Prostate gland (tissue), 2 donors: Measurements from ENCODE around the gene SYNE1.

ENCODE experiments used
- CTCF ChIP-seq, 4 experiments: fragments of 200-600 bp in 2 of 4; fragments of 450-650 bp in 2 of 4; sonication (generic) in 2 of 4; IDR thresholded peaks; 1 replicate in 3 of 4; 2 replicates in 1 of 4; pipeline ENCODE4 v1.5.1; 2016 to 2019; ENCODE audit warnings: antibody characterized with exemption in 4 of 4, mild to moderate bottlenecking in 2 of 4, moderate library complexity in 2 of 4
- POLR2A ChIP-seq: fragments of 450-650 bp; IDR thresholded peaks from one replicate; pipeline ENCODE4 v1.6.1; 2016; ENCODE audit warnings: antibody characterized with exemption, mild to moderate bottlenecking
- POLR2AphosphoS5 ChIP-seq: sonication (generic); formaldehyde crosslinking; IDR thresholded peaks from one replicate; pipeline ENCODE4 v1.6.1; 2017; ENCODE audit warnings: antibody characterized with exemption

GRCh38 chr6:152136449-152136825 is 500.7 kb downstream of the SYNE1 start:
- TF ChIP-seq CTCF (IDR thresholded peaks at IDR 0.05), result no peak
- TF ChIP-seq POLR2A, result no peak
- no peak for TF ChIP-seq POLR2AphosphoS5
